GM21619 (cell line): ENCODE data around the gene RASEF.
"Not testable (repeated sequence)": the region's sequence is repeated elsewhere in the genome, so short reads cannot be mapped to it uniquely, and the experiment has no call there.

Experiments used
- ATAC-seq: cut with Tn5 transposase; IDR thresholded peaks from one replicate; pipeline ENCODE4 v1.9.1; 2021; ENCODE audit not compliant: unreplicated experiment

Gene RASEF

DNA sequence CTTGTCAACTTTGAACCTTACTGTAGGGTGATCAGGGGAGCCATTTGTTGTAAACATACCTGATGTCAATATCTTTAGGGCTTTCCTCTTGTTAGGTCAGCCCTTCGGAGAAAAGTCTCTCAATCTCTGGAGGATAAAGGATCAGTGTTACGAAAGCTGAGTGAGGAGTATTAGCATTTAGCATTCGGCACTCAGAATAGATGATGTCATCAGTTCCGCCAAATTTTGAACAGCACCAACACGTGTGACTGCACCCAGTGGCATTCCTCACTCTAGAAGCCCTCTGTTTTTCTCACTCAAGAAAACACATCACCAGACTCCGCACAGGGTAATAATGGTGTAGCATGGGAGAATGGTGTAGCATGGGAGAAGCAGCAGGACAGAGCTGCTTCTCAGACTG, 87.8 kb downstream of the RASEF start:
- ATAC-seq, result no peak

DNA sequence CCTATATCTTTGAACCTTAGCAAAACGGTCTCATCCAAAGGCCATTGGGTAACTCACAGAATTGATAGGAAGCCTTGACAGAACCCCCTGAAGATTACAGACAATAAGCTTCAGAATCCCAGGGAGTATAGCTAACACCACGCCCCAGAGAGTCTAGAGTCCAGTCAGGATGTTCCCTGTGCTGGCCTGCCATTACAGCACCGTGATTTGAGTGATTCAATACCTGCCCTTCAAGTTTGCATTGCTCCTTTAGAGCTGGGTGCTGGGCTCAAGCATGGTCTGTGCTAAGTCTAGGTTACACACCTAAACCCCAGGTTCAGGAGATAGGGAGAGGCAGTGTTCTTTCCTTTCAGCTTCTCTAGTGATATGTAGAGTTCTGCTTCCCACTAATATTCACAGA, 90.5 kb downstream of the RASEF start:
- ATAC-seq, result no peak

GRCh38 chr9:82970359-82970758, 92.6 kb downstream of the RASEF start:
- no peak for ATAC-seq

- no peak for ATAC-seq
These were observed 93.7 kb downstream of the RASEF start for GRCh38 chr9:82969291-82969690.

DNA sequence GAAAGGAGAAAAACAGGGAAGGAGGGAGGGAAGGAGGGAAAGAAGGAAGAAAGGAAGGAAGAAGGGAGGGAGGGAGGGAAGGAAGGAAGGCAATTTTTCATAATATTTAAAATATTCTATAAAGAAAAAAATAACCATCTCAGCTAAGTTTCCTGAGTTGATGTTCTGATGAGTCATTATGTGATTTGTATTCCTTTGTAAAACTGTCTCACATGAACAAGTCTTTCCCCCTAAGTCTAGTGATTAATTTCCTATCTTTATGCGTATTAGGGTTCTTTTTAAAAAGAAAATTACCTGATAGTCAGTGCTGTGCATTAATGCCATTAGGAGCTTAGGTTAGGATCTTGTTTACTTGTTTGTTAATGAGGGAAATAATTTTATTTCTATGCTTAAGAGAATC, 94.1 kb downstream of the RASEF start:
- ATAC-seq, result no peak

GRCh38 chr9:82968388-82968787, 94.6 kb downstream of the RASEF start:
- no peak for ATAC-seq

GRCh38 chr9:82961504-82962125, 101.3 kb downstream of the RASEF start:
- ATAC-seq, result peak; percentile 89

GRCh38 chr9:82957529-82958379, 105.2 kb downstream of the RASEF start:
- ATAC-seq, result no peak

DNA sequence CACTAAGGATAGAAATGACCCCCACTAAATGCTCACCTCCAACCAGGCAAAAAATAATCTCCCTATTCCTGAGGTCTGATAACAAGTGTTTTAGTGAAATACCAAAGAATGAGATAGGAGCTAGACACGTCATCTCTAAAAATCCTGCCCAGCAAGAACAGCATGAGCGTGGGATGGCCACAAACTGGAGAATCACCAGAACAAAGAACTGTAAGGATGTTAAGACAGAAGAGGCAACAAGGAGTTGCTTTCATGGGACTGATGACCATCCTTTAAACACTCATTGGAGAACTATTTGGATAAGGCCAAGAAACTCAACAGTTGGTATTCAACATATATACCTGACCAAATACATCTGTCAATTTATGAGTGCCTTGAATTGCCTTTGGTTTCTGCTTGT, 113.7 kb downstream of the RASEF start:
- ATAC-seq, result no peak

- ATAC-seq, result no peak
These were observed 122.6 kb downstream of the RASEF start for GRCh38 chr9:82940376-82940775.

GRCh38 chr9:82939451-82939850, 123.5 kb downstream of the RASEF start:
- no peak for ATAC-seq

DNA sequence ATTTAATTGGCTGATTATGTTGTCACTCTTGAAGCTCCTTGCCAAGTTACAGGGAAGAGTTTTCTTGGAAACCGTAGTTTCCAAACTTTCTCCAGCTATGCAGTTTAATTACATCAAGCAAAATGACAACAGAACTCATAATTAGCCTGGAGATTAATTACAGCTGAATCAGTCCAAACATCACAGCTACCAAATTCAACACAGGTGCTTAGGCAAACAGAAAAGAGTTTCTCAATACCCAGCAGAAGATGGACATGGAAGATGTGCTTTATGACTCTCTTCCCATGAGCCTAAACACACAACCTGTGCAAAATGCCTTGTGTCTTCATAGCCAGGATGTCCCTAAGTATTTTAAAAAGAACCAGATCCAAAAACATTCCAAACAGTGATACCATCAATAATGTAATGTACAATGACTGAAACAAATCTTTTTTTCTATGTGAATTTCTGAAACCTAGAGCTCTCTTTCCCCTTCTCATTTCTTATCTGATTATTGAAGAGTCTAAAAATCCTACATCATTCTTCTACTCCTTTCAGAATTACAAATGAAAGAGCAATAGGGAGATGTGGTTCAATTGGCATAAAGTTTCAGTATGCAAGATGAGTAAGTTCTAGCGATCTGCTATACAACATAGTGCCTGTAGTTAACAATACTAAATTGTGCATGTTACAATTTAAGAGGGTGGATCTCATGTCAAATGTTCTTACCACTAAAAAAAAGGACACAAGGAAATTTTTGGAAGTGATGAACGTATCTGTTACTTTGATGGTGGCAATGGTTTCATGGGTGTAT, 124.3 kb downstream of the RASEF start:
- no peak for ATAC-seq

DNA sequence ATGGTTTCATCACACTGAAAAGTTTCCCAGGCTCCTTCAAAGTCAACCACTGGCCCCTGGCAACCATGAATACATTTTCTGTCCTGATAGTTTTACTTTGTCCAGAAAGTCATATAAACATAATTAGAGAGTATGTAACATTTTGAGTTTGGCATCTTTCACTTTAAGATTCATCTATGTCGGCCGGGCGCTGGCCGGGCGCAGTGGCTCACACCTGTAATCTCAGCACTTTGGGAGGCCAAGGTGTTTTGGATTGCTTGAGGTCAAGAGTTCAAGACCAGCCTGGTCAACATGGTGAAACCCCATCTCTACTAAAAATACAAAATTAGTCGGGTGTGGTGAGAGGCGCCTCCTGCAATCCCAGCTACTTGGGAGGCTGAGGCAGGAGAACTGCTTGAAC, 126.4 kb downstream of the RASEF start:
- ATAC-seq, result not testable (repeated sequence)

DNA sequence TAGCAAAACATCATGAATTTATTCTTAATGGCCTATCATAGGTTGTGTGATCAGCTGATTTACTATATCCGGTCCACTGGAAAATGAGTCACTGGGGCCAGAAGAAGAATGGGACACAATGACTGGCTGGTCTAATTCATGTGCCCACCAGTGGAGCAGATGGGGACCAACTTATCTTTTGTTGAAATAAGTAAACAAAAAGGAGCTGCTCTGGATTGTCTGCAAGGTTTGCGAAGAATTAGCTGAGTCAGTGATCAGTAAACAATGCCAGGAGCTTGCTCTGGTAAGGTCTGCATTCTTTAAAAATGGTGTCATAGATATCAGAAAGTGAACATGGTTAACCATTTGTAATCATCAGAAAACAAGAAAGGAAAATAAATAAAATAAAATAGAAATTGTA, 128.0 kb downstream of the RASEF start:
- no peak for ATAC-seq

- ATAC-seq, result not testable (repeated sequence)
These were observed 128.9 kb downstream of the RASEF start for GRCh38 chr9:82934025-82934424.

DNA sequence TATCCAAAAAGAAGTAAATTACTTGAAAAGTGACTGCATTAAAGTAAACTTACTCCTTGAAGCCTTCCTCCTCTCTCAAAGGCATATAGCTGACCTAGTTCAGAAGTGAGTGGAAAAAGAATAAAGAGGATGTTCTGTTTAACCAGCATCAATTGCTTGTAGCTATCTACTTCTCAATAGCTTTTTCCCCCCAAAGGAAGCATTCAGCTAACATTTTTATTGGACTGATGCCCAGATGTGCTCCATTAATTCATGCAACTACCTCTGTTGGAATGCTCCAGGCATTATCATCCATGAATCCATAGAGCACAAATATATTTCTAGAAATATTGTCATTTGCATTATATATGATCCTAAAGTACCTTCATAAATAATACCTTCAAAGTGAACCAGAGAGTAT, 132.8 kb downstream of the RASEF start:
- ATAC-seq, result no peak
